Middle frontal gyrus (tissue), 1 donor: ENCODE data around the gene PLEKHO2.
A peak's percentile ranks its signal among the peaks of the same experiment; 100 is the strongest.
"Not testable (repeated sequence)": the region's sequence is repeated elsewhere in the genome, so short reads cannot be mapped to it uniquely, and the experiment has no call there.

Source experiments
- DNase-seq: peaks from one replicate; pipeline ENCODE4 v3.0.0-alpha.2; 2015; ENCODE audit warnings: low spot score; ENCODE audit errors: extremely low spot score

PLEKHO2 gene

GRCh38 chr15:64841344-64842095 lies at the start of gene PLEKHO2:
Gene PLEKHO2, plus strand, starts transcription at chr15:64841915. Its CDS starts 102 bp downstream, at chr15:64842017.
- DNase-seq: peak; percentile 68

- DNase-seq: no peak
These were observed 49.4 kb upstream of the PLEKHO2 start for GRCh38 chr15:64792282-64792681.

- not testable (repeated sequence) for DNase-seq
These were observed 46.4 kb upstream of the PLEKHO2 start for GRCh38 chr15:64795299-64795698.

- DNase-seq: not testable (repeated sequence)
These were observed 45.8 kb upstream of the PLEKHO2 start for GRCh38 chr15:64795921-64796320.

GRCh38 chr15:64798905-64799304 lies 42.8 kb upstream of the PLEKHO2 start:
- DNase-seq: not testable (repeated sequence)

DNA sequence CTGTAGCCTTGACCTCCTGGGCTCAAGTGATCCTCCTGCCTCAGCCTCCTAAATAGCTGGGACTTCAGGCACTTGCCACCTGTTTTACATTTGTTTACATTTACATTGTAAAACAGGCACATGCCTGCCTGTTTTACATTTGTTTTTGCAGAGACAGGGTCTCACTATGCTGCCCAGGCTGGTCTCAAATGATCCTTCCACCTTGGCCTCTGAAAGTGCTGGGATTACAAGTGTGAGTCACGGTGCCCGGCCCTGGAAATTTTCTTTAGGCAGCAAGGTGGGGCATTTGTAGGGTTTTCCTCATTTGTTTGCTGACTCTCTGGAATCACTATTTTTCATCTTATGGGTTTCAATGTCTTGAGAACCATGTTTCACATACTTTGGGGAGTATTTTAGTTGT lies 41.2 kb upstream of the PLEKHO2 start:
- DNase-seq: no peak

GRCh38 chr15:64803526-64803925 lies 38.2 kb upstream of the PLEKHO2 start:
- no peak for DNase-seq

GRCh38 chr15:64804619-64805018 lies 37.1 kb upstream of the PLEKHO2 start:
- DNase-seq: no peak

GRCh38 chr15:64806509-64806908 lies 35.2 kb upstream of the PLEKHO2 start:
- DNase-seq: no peak

DNA sequence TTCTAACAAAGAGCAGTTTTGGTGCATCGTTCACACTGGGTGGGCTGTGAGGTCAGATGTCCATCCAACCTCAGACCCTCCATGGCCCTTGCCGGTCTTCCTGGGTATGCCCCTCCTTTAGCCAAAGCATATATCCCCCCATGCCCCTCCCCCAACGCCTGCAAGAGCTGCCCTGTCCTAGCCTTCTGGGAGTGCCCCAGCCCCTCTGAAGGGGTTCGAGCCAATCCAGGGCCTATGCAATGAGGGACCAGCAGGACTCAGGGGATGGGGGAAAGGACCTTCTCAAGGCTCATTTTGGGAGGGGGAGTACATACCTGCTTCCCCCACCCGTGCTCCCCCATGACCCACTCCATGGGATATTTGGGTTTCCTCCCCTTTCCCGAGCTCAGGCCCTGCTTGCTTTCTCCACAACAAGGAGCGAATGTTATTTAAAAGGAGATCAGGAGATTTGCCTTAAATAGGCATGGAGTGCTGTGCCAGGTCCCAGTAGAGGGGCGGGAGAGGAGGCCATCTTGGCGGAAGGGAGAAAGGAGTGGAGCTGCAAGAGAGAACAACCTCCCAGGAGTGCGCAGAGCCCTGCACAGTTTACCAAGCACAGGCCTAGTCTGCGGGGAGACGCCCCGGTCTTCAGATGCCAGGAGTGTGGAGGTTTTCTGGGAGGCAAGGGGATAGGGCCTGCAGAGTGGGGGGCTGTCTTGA lies 34.5 kb upstream of the PLEKHO2 start:
- no peak for DNase-seq

- DNase-seq: no peak
These were observed 33.9 kb upstream of the PLEKHO2 start for GRCh38 chr15:64807751-64808222.

GRCh38 chr15:64808785-64809453 lies 32.8 kb upstream of the PLEKHO2 start:
- no peak for DNase-seq

DNA sequence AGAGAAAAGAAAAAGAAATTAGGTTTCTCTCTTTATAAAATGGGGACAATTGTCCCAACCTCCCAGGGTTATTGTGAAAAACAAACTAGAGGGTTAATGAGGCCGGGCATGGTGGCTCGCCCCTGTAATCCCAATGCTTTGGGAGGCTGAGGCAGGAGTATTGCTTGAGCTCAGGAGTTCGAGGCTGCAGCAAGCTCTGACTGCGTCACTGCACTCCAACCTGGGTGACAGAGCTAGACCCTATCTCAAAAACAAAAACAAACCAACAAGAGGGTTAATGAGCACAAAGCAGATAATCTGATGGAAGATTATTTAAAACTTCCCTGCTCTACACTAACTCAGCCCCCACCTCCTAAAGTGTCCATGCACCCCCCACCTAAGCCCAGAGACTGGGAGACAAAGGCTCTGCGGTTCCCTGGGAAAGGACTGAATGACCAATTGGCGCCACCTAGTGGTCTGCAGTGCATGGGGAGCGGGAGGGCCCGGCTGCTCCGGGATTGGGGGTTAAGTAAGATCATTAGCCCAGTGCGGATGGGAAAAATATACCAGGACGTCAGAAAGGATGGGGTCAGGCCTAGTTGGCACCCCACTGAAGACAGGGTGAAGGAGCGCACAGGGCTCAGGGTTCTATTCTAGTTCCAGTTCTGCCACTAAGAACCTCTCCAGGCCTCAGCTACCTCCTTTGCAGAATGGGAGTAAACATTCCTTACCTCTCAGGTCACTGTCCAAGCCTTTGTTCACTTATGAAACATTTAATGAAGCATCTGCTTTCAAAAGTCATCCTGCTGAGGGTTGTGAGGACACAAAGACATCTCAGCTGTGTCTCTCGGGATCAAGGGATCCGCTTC lies 31.8 kb upstream of the PLEKHO2 start:
- peak; percentile 53 for DNase-seq

DNA sequence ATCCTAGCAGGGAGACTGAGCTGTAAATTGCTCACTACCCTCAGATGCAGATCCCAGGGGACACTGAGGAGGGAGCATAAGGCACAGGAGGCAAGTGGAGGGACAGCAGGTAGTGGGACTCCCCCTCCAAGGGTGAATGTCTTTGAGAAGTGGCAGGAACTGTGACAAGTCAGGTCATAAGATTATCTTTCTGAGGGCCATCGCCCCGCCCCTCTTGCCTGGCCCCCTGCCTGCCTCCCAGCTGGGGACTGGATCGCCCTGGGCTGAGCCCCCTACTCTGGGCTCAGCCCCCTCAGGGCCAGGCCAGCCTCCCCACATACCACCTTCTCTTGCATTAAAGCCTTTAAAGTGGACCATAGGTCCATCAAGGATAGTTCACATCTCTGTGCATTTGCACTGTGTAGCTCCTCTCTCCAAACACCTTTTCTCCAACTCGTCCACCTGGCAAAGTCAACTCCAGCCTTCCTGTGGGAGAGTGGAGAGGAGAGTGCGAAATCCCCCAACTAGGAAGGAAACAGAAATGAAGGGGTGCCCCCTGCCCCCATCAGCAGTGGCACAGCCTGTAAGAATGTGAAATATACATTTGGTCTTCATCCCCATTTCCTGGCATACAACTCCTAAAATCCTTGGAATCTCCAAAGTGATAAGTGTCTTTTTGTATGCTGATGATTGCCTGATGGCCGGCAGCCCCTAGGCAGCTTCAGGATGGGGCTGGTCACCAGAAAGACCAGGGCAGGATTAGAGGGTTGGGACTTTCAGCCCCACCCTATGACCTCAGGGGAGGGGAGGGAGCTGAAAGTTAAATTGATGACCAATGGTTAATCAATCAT lies 31.0 kb upstream of the PLEKHO2 start:
- no peak for DNase-seq

DNA sequence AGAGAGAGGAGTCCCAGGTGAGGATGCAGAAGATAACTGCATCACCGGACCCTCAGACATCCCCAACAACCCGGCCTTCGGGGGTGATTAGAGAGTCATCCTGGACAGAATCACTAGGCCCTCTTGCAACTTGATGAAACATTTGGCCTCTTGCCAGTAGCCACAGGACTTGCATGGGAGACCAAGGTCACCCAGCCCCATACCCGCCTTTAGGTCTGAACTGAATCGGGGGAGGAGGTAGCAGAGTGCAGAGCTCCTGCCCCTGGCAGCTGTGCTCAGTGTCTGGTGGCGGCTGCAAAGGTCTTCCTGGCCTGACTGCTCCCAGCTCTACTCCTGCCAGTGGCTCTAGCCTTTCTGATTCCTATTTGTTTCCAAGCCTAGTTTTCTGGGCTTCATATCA lies 28.6 kb upstream of the PLEKHO2 start:
- DNase-seq: no peak

GRCh38 chr15:64814283-64814682 lies 27.4 kb upstream of the PLEKHO2 start:
- not testable (repeated sequence) for DNase-seq

- DNase-seq: not testable (repeated sequence)
These were observed 26.8 kb upstream of the PLEKHO2 start for GRCh38 chr15:64814965-64815364.

DNA sequence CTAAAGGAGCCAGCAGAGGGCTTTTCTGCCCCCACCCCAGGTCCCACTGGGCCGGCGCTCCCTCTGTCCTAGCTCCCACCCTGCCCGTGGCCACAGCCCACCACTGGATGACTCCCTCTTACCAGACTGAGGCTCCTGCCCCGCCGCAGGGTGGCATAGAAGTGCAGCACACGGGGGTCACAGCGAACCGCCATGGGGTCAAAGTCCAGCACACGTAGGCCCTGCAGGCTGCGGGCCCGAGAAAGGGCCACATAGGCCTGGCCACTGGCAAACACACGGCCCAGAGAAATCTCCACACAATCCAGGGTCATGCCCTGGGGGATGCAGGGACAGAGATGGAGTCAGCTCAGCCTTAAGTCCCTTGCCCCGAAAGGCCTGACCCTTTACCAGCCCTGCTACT lies 25.3 kb upstream of the PLEKHO2 start:
- DNase-seq: no peak

GRCh38 chr15:64824929-64825430 lies 16.7 kb upstream of the PLEKHO2 start:
- DNase-seq: no peak
